Fibroblast of skin of right biceps (primary cell): Measurements from ENCODE around the gene TMEM139.

Source experiments
- DNase-seq: peaks from one replicate; pipeline ENCODE4 v3.0.0-alpha.2; 2013

TMEM139 gene

DNA sequence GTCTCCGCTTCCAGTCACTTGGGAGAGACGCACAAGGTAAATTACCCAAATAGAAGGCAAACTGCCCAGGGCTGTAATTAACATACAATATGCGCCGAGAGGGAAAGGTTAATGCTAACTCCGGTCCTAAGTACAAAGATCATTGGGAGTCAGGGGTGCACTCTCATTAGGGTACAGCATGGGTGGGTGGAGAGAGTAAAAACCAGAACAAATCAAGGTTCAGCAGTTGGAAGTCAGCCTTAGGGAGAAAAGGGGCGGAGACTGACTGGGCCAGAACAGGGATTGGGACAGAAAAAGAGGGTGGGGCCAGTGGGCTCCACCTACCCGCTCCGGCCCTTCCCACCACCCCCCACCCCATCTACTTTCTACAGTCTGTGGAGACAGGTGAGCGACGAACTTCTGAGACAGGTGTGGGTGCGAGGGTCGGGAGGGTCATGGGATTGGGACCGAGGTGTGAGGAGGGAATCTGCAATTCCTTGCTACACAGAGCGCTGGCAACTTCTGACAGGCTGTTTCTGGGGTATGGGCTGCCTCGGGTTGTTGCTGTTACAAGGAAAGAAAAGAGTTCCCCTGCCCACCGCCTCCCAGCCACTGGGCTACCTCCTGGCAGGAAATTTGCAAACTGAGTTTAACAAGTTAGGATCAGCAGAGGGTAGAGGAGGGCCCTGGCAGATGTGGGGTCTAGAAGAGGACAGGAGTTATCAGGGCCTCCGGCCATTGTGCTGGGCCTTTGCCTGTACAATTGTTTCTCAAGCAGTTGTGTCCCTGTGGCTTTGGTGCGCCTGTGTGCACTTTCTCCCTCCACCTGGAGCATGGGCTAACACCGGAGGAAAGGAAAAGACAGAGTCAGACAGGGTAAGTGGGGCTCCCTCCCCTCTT is at the start of gene TMEM139:
TMEM139 (plus strand) TSS at position 368 of the 879 bp plus-strand sequence. CDS start 1,000 bp downstream, outside the sequence.
- DNase-seq = no peak

DNA sequence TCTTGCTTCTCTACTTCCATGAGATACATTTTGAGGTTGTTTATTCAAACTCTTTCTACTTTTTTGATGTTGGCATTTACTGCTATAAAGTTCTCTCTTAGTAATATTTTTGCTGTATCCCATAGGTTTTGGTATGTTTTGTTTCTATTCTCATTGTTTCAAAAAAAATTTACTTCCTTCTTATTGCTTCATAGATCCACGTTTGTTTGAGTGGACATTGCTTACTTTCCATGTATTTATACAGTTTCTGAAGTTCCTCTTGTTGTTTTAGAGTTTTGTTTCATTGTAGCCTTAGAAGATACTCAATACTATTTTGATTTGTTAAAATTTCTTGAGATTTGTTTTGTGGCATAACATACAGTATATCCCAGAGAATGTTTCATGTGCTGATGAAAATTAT is 49.2 kb upstream of the TMEM139 start:
- no peak for DNase-seq

DNA sequence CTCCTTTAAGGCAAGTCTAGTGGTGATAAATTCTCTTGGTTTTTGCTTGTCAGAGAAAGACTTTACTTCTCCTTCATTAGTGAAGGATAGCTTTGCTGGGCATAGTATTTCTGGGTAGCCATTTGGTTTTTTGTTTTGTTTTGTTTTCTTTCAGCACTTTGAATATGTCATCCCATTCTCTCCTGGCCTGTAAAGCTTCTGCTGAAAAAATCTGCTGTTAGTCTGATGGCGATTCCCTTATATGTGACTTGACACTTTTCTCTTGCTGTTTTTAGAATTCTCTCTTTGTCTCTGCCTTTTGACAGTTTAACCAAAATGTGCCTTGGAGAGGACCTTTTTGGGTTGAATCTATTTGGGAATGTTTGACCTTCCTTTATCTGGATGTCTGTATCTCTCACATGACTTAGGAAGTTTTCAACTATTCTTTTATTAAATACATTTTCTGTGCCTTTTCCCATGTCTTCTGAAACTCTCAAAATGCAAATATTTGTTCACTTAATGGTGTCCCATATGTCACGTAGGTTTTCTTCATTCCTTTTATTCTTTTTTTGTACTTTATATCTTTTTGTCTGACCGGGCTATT is 48.3 kb upstream of the TMEM139 start:
- no peak for DNase-seq

DNA sequence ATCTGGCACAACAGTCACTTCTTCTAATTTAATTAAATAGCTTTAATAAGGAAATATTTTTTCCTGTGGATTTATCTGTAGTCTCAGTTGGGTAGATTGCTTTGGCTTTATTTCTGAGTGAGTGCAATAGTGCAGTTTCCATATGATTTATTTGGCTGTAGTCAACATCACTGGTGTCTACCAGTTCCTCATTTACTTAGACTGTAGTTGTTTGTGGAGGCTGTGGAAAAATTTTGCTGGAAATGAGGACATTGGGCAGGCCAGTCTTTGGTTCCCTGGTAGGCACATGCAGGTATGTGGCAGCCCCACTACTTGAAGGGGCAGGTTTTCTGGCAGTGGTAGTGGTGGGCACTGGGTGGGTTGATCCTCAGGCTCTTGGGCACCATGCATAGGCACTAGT is 47.4 kb upstream of the TMEM139 start:
- no peak for DNase-seq

DNA sequence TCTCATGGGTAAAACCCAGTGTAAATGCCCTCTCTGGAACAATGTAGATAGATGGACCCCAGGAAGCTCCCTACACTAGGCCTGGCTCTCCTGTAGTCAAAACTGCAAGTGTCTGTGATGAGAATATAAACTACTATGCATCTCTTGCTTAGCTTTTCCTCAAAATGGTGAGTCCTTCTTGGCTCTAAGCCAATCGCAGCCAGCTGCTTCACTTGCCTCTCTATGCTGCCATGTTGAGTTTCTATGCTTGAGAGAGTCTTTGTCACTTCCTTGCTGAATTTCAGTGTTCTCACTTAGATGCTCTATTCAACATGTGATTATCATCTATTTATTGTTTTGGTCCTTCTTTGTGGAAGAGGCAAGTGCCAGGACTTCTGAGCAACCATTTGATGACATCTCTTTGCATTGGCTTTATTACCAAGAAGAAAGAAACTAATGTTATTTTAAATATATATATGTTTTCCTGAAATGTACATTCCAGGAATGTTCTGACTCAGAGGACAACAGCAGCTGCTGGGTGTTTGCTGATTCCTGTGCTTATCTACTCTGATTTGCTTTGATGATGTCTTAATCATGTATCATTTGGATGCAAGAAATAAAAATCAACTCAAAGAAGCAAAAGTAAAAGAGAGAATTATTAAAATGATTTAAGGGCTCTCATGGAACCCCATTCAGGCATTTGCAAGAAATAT is 46.3 kb upstream of the TMEM139 start:
- no peak for DNase-seq

DNA sequence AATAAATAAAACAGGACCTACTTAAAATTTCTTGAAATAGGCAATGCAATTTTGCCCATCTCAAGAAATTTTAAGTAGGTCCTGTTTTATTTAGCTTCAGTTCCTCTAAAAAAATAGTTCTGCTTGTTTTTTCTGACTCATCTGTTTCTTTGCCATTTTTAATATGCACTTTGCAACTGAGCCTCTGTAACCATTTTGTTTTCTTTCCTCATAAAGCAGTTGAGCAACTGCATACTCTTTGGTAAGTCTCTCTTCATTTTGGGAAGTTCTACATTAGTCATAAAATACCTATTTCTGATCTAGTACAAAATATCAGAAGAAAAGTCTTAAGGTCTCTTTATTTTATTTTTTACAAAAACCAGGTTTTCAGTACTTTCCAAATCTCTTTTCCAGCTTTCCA is 44.9 kb upstream of the TMEM139 start:
- DNase-seq = no peak

DNA sequence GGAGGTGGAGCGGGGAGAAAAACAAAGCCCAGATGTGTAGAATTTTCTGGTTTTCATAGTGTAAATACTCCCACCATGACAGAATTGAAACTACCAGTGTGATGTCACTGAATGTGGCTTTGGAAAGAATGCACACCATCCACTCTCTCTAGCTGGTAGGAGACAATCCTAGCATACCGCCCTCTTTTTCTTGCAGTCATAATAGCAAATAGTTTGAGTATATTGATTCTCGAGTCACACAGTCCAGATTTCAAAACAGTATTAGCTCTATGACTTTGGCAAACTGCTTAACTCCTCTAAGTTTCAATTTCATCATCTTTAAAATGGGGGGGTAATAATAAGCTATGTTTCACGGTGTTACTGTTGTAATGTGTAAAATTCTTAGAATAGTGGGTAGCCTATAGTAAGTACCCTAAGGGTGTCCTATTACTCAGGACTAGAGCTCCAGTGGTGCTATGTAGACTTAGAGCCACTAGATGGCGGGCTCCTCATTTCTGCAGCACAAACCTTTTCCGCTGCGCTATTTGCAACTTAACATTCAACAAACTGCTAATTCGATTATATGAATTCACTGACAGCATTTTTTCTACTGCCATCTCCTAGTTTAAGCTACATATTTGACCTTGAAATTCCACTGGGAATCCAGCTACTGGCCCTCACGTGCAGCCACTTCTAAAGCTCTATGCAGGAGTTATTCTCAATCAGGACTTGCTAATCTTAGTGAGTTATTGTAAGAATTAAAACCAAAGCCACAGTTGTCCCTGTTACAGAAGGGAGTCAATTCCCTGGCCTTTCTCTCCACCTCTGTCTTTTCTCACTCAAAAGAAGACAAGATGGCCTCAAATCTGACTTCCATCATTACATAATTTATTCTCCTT is 44.2 kb upstream of the TMEM139 start:
- DNase-seq = peak; percentile 82

DNA sequence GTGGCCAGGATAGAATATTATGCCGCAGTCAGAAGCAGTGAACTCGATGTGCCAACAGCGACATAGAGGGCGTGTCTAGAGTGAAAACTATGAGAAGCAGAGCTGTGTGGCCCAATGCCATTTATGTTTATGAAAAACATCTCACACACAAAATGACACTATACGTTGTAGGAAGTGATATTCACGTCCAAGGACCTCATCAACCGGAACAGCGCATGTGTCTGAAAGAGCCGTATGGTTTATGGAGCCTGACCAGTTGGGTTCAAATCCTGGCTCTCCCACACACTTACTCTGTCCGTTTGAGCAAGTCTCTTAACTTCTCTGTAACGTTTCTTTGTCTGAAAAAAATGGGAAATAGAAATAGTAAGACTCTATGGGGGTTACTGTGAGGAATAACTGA is 42.5 kb upstream of the TMEM139 start:
- DNase-seq = no peak

DNA sequence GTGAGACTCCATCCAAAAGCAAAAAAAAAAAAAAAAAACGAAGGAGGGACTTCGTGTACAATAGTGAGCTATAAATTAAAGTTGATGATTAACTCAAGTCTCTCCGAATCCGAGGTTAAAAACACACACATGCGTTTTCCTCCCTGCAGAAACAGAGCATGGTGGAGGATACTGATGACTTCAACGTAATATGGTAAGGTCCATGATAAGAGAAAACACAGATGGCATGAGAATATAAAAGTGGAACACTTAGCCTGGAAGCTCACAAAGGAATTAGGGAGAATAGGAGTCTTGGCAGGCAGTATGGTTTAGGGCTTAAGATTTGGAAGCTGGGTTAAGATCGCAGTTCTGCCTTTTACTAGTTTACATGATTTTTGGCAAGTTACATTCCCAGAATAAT is 41.6 kb upstream of the TMEM139 start:
- no peak for DNase-seq

DNA sequence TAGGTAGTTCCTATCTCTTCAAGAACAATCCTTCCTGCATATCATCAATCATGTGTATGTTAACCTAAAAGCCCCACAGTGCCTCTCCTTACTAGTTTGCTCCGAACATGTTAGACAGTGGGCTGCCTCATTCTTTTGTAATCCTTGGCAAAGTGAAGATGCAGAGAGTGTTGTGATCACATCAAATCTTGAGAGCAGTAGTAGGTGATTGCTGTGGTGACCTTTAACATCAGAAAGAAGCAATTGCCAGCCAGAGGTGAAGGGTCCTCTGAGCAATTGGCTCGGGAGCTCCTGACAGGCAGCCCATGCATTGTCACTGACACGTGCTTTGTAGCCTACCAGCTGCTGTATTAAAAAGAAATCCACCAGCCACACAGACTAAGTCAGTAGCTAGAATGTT is 41.1 kb upstream of the TMEM139 start:
- DNase-seq = no peak

DNA sequence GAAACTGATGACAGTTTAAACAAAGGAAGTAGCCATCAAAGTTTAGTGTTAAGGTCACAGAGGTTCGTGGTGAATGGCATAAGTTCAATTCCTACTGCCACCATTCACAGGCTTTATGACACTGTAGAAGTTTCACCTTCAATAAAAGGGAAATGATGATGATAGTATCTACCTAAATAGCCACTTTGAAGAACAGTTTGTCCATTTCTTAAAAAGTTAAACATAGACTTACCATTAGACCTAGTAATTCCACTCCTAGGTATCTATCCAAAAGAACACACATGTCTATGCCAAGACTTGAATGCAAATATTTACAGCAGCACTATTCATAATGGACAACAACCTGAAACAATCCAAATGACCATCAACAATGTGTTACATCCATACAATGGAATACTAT is 40.4 kb upstream of the TMEM139 start:
- DNase-seq = no peak

DNA sequence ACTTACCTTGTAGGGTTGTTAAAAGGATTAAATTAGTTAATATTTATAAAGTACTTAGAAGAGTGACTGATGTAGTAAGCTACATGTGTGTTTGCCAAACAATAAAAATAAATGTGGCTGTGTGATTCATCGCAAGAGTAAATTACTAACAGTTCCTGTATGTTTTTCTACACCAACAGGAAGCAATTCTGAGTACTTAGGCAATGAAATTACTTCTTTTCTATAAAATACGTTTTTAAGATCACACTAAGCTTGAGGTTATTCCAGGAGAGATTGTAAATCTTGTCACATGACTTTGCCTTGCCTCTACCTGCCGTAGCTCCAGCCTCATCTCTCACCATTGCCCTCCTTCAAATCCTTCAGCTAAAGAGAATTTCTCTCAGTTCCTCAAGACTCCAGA is 39.6 kb upstream of the TMEM139 start:
- DNase-seq = peak; percentile 22

DNA sequence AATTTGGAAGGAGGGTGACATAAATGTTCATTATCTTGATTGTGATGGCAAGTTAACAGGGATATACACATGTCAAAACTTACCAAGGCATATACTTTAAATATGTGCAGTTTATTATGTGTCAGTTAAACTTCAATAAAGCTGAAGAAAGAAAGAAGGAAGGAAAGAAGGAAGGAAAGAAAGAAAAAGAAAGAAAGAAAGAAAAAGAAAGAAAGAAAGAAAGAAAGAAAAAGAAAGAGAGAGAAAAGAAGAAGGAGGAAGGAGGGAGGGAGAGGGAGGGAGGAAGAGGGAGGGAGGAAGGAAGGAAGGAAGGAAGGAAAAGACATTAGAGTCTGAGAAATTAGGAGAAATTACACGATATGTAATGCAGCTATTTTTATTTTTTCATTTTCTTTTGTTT is 37.4 kb upstream of the TMEM139 start:
- no peak for DNase-seq

DNA sequence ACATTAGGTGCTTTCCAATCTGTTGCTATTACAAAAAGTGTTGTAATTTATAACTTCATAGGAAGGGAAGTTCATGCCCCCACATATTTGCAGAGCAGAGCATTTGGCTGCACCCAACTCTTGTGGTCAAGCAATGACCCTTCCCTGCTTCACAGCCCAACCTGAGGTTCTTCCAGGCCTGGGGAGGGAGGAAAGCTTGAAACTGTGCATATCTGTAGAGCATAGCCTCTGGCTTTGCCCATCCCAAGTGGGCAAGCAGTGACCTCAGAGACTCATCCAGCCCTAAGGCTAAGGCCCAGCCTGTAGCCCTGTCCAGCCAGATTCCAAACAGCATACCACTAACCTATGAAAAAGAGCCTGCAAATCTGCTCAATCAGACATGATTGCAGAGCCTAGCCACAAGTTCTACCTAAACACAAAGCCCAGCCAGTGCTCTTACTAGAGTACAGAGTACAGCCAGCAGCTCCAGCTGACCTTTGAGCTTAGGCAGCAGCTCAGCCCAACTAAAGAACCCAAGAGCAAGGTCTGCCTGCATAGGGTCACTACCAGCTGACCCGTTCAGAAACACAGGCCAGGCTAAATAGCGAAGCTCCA is 35.9 kb upstream of the TMEM139 start:
- DNase-seq = no peak

DNA sequence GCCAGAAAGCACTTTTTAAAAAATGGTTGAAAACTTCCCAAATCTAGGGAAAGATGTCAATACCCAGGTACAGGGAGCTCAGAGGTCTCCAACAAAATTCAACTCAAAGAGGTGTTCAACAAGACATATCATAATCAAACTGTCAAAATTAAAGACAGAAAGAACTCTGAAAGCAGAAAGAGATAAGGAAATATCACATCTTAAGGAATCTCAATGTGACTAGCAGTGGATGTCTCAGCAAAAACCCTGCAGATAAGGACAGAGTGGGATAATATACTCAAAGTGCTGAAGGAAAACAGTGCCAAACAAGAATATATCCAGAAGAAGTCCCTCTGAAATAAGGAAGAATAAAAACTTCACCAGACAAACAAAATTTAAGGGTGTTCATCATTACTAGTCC is 34.6 kb upstream of the TMEM139 start:
- DNase-seq = no peak

DNA sequence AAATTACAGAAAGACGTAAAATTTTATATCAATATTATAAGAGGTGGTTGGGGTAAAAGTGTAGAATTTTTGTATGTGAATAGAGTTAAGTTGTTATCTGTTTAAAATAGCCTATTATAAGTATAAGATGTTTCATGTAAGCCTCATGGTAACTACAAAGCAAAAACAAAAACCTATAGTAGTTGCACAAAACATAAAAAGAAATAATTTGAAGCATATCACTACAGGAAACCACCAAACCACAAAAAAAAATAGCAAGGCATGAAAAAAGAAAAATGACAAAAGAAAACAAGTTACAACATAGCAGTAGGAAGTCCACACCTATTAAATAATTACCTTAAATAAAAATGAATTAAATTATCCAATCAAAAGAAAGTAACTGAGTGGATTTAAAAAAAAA is 33.9 kb upstream of the TMEM139 start:
- no peak for DNase-seq

DNA sequence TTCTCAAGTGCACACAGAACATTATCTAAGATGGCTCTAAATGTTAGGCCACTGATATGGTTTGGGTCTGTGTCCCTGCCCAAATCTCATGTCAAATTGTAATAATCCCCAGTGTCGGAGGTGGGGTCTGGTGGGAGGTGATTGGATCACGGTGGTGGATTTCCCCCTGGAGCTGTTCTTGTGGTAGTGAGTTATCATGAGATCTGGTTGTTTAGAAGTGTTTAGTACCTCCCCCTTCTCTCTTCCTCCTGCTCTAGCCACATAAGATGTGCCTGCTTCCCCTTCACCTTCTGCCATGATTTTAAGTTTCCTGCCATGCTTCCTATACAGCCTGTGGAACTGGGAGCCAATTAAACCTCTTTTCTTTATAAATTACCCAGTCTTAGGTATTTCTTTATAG is 32.8 kb upstream of the TMEM139 start:
- DNase-seq = no peak

DNA sequence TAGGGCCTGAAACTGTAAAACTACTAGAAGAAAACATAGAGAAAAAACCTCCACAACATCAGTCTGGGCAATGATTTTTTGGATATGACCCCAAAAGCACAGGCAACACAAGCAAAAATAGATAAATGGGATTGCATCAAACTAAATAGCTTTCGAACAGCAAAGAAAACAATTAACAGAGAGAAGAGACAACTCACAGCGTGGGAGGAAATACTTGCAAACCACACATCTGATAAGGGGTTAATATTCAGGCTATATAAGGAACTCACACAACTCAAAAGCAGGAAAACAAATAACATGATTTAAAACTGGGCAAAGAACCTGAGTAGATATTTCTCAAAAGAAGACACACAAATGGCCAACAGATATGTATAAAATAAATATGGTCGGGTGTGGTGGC is 29.2 kb upstream of the TMEM139 start:
- DNase-seq = no peak

DNA sequence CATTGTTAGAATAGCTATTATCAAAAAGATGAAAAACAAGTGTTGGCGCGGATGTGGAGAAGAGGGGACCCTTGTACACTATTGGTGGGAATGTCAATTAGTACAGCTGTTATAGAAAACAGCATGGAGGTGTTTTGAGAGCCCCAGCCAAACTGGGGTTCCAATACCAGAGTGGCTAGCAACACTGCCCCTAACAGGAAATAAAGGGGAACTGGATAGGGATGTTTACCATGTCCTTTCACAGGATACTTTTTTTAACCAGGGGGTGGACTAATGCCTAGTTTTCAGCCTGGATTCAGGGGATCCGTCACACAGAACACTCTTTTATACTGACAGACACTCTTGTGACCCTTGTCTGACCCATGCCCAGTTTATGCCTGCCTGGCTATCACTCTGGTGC is 28.4 kb upstream of the TMEM139 start:
- DNase-seq = no peak

DNA sequence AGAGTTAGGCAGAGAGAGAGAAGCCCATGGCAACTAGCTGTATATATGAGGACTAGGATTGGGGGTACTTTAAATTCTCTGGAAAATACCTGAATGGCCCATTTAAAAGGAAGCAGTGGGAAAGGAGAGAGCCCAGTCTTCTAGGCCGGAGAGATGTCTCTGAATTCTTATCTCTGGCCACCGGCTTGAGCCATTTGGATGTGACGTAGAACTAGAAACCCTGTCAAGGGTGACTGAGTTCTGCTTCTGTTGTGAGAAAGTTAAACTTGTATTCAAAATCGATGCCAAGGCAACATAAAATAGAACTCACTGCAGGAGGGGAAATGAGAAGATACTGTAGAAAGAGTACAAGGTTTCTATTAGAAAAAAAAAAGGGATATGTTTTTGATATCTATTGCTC is 27.8 kb upstream of the TMEM139 start:
- no peak for DNase-seq

DNA sequence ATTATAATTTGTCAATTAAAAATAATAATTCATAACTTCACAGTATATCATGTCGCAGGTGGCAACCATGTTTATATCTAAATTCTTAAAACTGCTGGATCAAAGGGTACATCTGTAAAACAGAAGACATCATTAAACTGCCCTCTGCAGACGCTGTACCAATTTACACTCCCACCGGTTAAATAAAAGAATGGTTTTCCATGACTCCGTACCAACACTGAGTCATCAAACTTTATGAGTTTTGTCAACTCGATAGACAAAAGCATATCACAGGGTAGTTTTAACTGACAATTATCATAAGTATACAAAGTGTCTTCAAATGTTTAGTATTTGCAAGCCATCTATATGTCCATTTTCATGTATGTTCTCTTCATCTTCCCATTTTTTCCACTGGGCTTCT is 27.3 kb upstream of the TMEM139 start:
- no peak for DNase-seq

DNA sequence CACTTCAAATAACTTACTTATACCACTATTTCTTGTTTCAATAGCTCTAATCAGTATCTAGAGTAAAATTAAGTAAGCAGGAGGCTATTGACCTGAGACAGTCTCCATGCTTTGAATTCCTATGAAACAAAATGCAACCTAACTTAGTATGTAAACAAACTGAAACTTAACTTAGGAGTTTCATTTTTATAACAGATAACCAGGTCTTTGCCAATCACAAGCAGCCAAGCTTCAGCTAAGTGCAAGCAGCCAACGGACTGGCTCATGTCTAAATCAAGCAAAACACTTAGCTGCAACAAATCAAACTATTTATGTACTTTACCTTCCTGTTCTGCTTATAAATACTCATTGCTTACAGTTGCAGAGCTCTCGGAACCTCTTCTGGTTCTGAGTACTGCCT is 25.9 kb upstream of the TMEM139 start:
- DNase-seq = no peak

DNA sequence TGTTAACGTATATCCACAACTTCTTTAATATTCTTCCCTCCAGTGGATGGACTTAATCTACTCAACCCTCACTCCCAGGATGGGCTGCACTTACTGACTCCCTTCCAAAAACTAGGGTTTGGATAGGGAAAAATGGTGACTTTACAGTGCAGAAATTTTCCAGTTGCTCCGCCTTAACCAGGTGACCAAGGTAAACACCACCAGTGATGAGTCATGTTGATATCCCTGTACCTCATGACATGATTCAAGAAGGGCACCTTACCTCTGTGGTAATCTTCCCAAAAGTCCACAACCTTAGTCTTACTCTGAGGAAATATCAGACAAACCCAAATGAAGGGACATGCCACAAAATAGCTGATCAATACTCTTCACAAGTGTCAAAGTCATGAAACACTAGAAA is 25.0 kb upstream of the TMEM139 start:
- DNase-seq = no peak
